GM18508 (cell line): Measurements from ENCODE around the gene RASSF5.

Experiments
- ATAC-seq: cut with Tn5 transposase; IDR thresholded peaks from one replicate; pipeline ENCODE4 v1.9.1; 2021; ENCODE audit warnings: moderate number of reproducible peaks; ENCODE audit not compliant: insufficient read depth, unreplicated experiment

The RASSF5 gene

DNA sequence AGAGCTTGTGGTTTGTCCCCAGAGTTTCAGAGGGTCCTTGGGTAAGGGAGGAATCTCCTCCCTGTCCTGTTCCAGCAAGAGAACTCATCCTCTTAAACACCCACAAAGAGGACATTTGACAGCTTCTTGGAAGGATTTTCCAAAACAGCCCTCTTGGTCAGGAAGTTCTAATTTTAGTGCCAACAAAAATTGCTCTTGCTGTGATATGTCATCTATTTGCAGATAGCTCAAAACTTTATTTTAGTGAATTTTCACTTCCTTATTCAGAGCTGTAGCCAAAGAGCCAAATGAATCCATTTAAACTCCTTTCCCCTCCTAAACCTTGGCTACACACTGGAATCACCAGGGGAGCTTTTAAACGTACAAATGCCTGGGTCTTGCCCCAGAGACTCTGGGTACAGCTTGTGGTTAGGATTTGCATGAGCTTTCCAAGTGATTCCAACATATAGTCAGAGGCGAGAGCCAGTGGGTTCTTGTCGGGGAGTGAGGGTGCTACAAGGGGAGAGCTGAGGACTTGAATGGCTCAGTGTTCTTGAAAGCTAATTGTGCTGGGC is 11.8 kb upstream of the RASSF5 start:
- ATAC-seq, result no peak

DNA sequence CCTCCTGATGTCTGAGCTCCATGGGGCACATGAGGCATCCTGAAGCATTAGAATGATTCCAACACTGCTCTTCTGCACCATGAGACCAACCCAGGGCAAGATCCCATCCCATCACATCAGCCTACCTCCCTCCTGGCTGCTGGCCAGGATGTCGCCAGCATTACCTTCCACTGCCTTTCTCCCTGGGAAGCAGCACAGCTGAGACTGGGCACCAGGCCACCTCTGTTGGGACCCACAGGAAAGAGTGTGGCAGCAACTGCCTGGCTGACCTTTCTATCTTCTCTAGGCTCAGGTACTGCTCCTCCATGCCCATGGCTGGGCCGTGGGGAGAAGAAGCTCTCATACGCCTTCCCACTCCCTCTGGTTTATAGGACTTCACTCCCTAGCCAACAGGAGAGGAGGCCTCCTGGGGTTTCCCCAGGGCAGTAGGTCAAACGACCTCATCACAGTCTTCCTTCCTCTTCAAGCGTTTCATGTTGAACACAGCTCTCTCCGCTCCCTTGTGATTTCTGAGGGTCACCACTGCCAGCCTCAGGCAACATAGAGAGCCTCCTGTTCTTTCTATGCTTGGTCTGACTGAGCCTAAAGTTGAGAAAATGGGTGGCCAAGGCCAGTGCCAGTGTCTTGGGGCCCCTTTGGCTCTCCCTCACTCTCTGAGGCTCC is 11.1 kb upstream of the RASSF5 start:
- no peak for ATAC-seq

DNA sequence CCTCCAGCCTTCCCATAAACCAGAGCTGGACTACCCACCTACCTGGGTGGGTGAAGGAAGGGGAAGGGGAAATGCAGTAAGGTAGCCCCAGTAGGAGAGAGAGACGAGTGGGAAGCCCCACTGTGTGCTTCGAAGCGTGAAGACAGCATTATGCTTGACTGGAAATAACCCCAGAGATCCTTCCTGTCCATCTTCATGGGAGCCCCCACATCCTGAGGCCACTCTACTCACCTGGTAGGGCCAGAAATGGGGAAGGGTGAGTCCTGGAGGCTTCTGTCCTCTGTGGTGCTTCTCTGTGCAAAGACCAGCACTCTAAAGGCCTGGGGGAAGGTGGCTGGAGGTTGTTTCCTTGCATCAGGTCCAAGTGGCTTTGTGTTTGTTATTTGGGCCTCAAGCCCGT is 10.0 kb upstream of the RASSF5 start:
- ATAC-seq, result no peak

DNA sequence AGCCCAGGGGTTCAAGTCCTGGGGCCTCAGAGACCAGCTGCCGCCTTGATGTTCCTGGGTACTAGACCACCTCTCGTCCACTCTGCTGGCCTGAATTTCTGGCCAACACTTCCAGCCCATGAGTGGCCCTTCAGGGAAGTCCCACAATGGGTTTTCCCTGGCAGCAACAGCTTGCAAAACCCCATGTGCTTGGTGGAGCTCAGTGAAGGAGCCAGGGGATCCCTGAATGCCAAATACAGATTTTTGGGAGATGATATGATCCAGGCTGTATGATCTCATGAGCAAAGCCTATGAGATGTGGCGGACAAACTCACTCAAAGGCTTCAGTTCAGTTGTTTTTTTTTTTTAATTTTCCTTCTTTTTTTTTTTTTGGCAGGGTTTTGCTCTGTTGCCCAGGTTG is 9.6 kb upstream of the RASSF5 start:
- no peak for ATAC-seq

DNA sequence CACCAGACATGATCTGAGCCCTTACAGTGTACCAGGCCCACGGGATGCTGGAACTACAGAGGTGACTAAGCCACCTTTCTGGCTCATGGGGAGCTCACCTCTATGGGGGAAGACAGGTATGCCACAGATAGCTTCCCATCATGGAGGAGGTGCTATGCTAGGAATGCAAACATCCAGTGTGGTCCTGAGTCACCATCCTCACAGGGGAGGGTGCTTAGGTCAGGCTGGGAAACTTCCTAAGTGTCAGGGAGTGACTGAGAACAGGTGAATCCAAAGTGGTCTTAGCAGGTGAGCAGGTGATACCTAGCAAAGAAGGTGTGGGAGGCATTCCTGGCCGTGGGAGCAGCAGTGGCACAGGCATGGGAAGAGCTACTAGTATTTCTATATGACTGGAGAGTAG is 8.6 kb upstream of the RASSF5 start:
- no peak for ATAC-seq

DNA sequence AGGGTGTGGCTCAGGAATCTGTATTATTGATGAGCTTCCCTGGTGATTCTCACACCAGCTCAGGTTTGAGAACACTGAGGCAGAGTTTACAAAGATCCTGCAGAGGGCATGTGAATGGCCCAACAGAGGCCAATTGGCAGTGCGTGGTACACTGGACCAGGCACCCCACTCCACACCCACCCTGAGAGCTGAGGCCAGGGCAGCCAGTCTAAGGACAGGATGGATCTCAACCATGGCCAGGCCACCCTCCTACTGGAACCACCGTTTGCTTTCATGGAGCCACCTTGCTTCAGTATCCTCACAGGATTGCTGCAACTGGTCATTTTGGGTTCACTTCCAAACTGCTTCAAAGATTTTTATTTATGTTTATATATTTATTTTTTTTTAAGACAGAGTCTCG is 7.3 kb upstream of the RASSF5 start:
- no peak for ATAC-seq

DNA sequence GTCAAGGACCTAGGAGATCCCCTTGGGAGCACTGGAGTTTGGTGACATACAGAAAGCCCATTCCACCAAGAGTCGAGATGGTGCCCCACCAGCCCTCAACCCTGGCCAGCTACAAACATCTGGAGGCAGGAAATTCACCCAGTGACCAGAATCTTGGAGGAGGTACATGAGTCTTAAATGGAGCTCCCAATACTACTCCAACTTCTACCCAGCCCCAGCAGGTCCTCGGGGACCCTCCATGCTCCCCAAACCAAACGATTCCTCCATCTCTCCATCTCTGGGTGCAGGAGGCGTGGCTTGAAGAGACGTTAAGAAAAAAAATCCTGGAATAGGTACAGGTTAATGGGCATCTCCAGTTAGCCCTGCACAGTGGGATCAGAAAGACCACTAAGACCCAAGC is 5.5 kb upstream of the RASSF5 start:
- ATAC-seq, result no peak

DNA sequence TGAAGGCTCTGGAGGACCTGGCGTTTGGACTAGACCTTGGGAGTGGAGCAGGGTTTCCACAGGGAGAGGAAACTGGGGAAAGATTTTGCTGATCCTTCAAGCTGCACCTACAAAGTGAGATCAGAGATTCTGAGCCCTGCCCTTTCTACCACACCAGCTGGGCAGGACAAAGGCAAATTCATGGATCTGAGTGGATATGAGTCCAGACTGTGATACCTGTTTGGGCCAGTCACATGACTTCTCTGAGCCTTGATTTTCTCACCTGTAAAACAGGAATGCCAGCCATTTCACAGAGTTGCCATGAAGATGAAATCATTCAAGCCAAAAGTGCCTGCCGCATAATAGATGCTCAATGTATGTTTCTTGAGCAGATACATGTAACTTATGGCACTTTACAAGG is 4.9 kb upstream of the RASSF5 start:
- no peak for ATAC-seq

DNA sequence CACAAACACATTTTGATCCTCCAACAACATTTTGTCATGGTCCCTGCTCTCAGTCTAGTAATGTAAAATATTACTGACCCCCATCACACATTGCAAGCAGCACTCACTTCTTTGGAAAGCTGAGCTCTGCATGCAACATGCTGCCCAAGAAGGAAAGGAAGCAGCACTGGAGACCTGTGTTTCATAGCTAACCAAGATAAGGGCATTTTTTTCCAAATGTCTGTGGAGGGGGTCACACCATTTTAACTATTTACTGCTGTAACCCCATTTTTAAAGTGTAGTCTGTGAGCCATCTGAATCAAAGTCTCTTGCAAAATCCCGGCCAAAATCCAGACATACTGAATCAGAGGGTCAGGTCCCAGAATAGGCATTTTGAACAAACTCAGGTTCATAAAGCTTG is 4.5 kb upstream of the RASSF5 start:
- ATAC-seq, result no peak

DNA sequence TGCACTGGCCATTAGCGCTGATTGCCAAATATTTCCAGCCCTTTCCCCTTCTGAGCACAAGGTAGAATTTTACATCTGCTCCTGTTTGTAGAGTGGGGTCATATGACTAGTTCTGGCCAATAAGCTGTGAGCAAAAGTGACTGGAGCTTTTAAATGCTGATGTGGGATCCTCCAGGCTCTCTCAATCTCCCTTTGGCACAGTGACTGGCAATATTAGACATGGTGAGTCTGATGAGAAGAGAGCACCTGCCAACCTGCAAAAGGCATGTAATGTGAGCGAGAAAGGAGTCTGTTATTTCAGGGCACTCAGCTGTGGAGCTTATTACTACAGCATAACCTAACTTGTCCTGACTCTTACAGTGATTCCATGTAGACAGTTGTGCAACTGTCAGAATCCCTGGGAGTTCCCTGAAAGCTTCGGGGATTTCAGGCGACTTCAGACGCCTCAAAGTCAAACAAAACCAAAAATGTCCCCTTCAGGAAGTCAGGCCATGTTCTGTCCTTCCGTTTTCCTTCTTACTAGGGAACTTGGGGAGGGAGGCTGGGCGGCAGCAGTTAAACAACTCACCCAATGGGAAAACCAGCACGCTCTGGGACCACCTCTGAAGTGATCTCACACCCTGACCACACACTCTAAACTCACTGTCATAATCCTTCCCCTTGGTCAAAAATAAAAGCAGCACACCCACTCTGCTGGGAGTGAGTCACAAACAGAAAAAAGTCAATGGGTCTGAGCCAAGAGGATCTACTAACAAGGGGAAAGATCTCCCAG is 3.6 kb upstream of the RASSF5 start:
- ATAC-seq, result peak; percentile 70

DNA sequence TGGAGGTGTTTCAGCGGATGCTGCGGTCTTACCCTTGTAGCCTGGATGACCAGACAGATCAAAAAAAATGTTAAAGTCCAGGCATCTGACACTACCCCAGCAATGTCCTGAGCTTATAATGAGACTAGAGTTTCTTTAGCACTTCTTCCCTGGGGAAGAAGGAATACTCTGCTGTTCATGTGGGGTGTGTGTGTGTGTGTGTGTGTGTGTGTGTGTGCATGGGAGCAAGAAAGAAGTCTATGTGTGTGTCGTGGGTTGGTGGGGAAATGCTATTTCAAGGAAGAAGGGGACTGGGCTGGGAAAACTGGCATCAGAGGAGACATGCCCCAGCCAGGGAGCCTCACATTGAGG is 3.0 kb upstream of the RASSF5 start:
- ATAC-seq, result no peak

DNA sequence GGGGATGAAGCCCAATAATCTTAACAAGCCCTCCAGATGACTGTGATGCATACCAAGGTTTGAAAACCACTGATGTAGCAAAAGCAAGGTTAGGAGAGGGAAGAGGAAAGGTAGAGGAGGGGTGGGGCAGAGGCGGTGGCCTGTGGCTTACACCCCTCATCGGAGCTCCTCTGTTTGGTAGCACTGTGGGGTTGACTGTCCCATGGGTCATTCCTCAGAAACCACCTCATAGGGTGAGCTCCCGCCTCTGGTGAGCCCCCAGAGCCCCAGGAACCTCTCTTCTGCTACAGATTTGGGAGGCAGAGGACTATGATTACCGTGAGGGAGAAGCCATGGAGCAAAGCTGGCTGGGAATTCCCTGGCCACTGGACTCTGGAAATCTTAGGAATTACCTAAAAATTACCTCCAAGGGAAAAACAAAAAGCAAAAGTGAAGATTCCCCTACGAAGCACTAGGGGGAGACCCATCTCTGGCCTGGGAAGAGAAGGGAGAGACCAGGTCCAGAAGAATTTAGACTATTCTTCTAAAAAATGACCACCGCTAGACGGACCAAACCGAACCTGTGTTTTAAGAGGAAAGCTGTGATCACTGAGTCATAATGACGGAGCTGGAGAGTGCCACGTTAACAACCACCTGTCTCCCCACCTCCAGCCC is 1.5 kb upstream of the RASSF5 start:
- no peak for ATAC-seq

DNA sequence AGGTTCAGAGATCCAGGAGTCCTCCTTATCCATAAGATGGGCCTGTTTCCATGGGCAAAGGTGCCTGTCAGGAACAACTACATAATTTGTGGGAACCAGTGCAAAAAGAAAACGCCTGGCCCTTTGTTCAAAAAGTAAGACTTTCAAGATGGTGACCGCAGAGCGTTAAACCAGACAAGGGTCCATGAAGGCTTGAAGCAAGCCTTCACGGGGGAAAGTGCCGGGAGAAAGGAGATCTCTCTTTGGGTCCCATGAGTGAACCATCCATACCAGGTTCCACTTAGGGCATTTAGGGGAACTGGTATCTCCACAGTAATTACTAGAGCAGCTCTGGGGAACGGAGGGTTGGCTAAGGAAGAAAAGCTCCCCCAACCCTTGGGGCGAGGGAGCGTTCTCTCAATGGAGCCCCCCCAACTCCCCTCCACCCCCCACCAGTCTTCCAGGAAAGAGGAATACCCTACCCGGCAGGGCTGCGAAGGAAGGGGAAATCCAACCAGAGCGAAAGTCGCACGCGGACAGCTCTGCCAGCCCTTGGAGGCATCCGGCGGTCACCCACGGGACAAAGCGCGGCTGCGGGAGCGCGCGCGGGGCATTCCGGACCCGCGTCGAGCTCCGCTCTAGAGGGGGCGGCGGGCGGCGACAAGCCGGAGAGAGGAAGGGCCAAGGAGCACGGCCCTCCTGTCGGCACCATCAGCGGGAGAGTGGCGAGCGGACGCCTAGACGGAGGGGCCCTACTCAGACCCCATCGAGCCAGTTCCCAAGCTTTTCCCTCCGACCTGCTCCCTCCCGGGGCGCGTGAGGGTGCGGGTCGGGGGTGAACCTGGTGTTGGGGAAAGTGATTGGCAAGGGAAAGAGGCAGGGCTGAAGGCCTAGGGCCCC is 687 bp upstream of the RASSF5 start:
- no peak for ATAC-seq

DNA sequence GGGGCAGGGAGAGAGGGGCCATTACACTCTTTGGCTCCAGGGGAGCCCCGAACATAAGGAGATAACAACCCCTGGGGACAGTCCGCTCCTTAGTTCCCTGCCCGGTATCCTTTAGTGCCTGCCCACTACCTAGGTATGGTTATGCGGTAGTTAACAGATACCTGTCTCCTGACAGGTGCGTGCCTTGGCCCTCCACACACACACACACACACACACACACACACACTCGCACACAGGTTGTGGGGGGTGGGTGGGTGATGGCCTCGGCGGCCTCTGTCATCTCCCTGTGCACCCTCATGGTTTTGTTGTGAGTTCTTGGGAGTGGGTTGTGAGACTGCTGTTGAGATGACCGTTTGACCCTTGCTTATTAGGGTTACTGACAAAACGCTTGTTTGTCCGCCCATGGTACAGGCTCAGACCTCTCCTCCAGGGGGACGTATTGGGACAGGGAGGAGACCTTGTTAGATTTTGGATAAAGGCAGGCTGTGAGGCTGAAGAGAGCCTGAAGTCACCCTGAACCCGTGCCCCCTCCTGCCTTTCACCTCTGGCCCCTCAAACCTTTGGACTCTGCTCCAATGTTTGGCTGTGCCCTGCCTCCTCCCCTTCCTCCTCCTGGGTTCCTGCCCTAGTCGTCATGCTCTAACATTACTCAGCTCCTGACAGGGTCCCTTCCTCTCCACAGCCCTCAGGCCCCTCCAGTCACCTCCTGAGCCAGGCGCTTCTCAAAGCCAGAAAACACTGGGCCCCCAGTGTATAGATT is 979 bp downstream of the RASSF5 start:
- no peak for ATAC-seq

DNA sequence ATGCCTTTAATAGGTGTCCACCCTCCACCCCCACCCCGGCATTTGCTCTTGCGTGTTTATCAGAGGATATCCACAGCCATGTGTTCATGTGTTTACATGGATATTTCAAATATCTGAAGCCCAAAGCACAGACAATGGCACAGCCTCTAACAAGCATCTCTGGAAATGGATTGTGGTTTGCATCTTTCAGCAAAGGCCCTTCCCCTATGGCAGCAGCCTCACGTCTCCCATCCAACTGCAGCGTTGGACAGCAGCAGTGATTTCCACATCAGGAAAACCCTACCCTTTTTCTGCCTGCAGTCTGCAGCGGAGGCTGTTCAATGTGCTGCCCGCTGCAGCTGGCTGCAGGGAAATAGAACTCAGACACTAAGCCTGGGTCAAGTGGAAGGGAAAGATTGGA is 1.6 kb downstream of the RASSF5 start:
- no peak for ATAC-seq

DNA sequence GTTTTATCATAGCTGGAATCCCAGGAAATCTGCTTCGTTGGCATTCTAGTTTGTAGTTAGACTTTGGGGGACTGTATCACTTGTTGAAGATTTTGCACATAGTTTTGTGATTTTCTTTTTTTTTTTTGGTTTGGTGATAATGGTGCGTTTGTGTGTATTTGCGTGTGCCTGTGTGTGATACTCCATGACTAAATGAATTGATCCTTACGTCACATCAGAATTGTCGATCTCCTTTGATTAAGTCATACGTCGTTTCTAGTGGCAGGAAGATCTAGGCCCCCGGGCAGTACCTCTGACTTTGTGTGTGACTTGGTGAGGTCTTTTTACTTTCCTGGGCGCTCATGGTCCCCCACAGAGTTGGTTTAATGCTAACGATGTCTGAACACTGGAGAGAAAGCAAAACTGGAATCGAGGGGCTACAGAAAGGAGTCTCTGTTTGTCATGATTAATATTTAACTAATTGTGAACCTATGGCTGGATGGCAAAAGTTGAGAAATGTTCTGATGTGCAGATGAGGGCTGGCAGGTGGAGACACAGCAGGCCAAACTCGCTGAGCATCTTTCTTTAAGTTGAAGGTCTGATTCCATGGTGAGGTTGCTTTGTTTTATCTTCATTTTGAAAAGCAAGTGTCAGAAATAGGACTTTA is 2.4 kb downstream of the RASSF5 start:
- no peak for ATAC-seq

DNA sequence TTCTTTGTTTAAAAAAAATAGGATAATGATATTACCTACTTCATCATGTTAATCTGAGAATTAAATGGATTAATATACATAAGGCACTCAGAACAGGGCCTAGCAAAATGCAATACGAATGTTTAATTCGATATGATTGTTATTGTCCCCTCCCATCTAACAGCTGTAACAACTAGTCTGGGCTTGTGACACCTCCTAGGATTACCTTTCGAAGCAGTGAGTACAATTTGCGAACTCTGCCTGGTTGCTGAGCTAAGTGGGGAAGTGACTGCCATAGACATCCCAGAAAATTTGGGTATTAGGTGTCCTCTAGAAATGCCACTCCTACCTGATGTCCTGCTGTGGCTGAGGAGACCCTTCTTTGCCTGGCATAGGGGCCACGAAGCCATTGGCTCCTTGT is 3.0 kb downstream of the RASSF5 start:
- ATAC-seq, result no peak

DNA sequence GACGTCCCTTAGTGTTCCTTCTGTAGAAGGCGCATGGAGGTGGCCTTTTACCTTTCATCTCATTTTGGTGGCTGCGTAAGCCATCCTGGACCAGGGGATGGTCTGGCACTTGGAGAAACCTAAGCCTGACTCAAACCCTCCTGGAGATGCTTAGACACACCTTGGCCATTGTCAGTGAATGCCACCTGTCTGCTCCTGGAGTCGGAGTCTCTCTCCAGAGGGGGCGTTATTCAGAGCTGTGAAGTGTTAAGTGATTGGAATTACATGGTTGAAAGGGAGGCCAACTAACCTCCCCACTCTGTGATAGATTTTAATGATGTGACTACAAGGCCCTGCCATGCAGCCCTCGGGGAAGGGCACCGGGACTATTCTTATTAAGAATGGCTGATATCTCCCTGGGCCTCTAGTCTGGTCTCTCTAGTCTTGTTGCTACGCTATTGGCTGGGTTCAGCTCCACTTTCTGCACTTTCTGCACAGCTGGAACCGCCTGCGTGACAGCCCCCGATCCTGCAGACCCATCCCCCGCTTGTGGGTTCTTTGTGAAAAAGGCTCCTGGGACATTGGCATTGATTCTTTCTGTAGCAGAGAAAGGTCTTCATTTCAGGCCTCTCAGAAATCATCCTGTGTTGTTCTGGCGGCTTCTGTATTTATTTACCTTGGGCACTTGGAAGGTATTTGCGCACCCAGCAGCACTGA is 4.2 kb downstream of the RASSF5 start:
- no peak for ATAC-seq
